Measurements from ENCODE around the gene PIGH. TPM values are rescaled to one million over a fixed set of nuclear protein-coding genes. Genes with fewer than 3 reads are reported as not detected.

Gene PIGH
- total RNA-seq, 1 experiment from 2014 or later: 9.4 TPM

DNA sequence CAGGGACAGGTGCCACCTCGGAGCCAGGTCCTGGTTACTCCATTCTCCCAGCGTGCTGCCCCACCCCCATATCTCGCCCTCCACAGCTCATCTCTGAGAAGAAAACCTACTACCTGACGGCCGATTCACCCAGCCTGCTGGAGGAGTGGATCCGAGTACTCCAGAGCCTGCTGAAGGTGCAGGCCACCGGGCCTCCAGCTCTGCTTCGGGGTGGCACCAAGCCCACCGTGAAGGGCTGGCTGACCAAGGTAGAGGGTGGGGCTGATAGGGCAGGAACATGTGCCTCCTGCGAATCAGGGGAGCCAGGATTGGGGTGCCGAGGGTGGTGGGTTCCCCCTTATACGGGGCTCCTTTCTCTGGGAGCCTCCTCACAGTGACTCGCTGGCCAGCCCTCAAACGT lies 25.9 kb downstream of the PIGH start:
- no peak for DNase-seq
- Histone ChIP-seq H3K14ac (ENCODE audit: insufficient read depth, low read length) (no peak overlapping the region), H2BK120ac (ENCODE audit: low read depth, low read length, poor library complexity, severe bottlenecking) (no peak overlapping the region), H3K23me2 (ENCODE audit: insufficient read length, low read depth, low read length, poor library complexity, severe bottlenecking) (no peaks in the 10 kb centered on the region), H3K4ac (ENCODE audit: low read depth, low read length) (no peak overlapping the region), H3T11ph (ENCODE audit: low read length) (no peak overlapping the region), H3K18ac (ENCODE audit: insufficient read length, low read depth, low read length) (no peak overlapping the region), H3K79me2 (ENCODE audit: insufficient read depth, low read length) (no peaks in the 10 kb centered on the region), H3K9me3 (ENCODE audit: control insufficient read depth, low read depth, low read length) (no peaks in the 10 kb centered on the region), H2BK12ac (ENCODE audit: insufficient read length, low read depth, low read length) (no peak overlapping the region), H2BK5ac (ENCODE audit: insufficient read length, low read length) (no peak overlapping the region), H3K27me3 (ENCODE audit: insufficient read depth, low read length) (no peaks in the 10 kb centered on the region), H4K91ac (ENCODE audit: insufficient read length, low read depth, low read length) (no peak overlapping the region), H2BK15ac (ENCODE audit: low read depth, low read length) (no peak overlapping the region), H4K20me1 (ENCODE audit: control insufficient read depth, insufficient read depth, insufficient read length) (no peaks in the 10 kb centered on the region), H4K8ac (replicated peaks; ENCODE audit: insufficient read length, low read depth, low read length) (no peak overlapping the region), H3K79me1 (ENCODE audit: insufficient read depth, low read depth, low read length, poor library complexity, severe bottlenecking) (no peaks in the 10 kb centered on the region), H3K23ac (ENCODE audit: insufficient read length, low read depth, low read length) (no peak overlapping the region), H4K5ac (ENCODE audit: insufficient read length, low read depth, low read length) (no peak overlapping the region), H2AFZ (ENCODE audit: low read length) (no peak overlapping the region), H3K4me2 (ENCODE audit: insufficient read depth, insufficient read length, low read length) (no peak overlapping the region), H2AK5ac (ENCODE audit: insufficient read length, low read length) (no peak overlapping the region), H3K56ac (ENCODE audit: insufficient read length, low read depth, low read length) (no peak overlapping the region), H2BK20ac (ENCODE audit: low read depth, low read length, poor library complexity, severe bottlenecking) (no peak overlapping the region), H3K9ac (ENCODE audit: extremely low read depth, insufficient read length, low read length) (no peak overlapping the region), H3K27ac (ENCODE audit: insufficient read length, low read depth, low read length) (no peak overlapping the region), H3K4me1 (ENCODE audit: insufficient read depth, low read length) (no peaks in the 10 kb centered on the region)
- H3K36me3 Mint-ChIP-seq (ENCODE audit: insufficient read depth in 1 of 3, low read depth in 3 of 3): peaks cover 5 to 47% (median 25%) of the 10 kb centered on the region in 3 experiments; a peak in 6 of 7 replicates
- H3K27me3 Mint-ChIP-seq (ENCODE audit: low read depth): no peaks in the 10 kb centered on the region
- TF ChIP-seq, protein P1, sequence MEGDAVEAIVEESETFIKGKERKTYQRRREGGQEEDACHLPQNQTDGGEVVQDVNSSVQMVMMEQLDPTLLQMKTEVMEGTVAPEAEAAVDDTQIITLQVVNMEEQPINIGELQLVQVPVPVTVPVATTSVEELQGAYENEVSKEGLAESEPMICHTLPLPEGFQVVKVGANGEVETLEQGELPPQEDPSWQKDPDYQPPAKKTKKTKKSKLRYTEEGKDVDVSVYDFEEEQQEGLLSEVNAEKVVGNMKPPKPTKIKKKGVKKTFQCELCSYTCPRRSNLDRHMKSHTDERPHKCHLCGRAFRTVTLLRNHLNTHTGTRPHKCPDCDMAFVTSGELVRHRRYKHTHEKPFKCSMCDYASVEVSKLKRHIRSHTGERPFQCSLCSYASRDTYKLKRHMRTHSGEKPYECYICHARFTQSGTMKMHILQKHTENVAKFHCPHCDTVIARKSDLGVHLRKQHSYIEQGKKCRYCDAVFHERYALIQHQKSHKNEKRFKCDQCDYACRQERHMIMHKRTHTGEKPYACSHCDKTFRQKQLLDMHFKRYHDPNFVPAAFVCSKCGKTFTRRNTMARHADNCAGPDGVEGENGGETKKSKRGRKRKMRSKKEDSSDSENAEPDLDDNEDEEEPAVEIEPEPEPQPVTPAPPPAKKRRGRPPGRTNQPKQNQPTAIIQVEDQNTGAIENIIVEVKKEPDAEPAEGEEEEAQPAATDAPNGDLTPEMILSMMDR (conservative IDR thresholded peaks at IDR 0.05): no peak
- H3K9me3 Mint-ChIP-seq: no peaks in the 10 kb centered on the region
- H3K27ac Mint-ChIP-seq: no peak overlapping the region; a peak in 1 of 7 replicates
- no peak overlapping the region for H3K4me3 Mint-ChIP-seq
- no CpG with 5 or more reads among the region's 14 CpGs for WGBS (ENCODE audit: extremely low coverage, insufficient read length, low lambda C conversion rate)
- peaks cover 2 to 3% of the 10 kb centered on the region in 2 experiments; a peak in 3 of 4 replicates for H3K4me1 Mint-ChIP-seq
